Measurements from ENCODE around the gene PEX14. TPM values are rescaled to one million over a fixed set of nuclear protein-coding genes. Genes with fewer than 3 reads are reported as not detected.

PEX14 gene
- total and polyA plus RNA-seq, 2 donors (not counting 3 experiments of a cell fraction or from before 2014, with no cell fraction given), result 19.5 to 26.5 TPM

- dilution Hi-C loops (cut with MboI; ENCODE audit: extremely low pct_ligation_motif_present, low sequenced_read_pairs) (no loop called here), intact Hi-C loops (cut with micrococcal nuclease) (no loop called here)
- no peak overlapping the region for H3K9ac ChIP-seq (replicated peaks; ENCODE audit: extremely low read depth, insufficient read depth, low read length)
- H3K27ac ChIP-seq (ENCODE audit: insufficient read depth, low read depth, low read length), result no peak overlapping the region
- no peaks in the 10 kb centered on the region for H3K9me1 ChIP-seq (replicated peaks; ENCODE audit: control insufficient read depth, extremely low read depth, insufficient read depth, low read length)
- POLR2A ChIA-PET, result no interaction called here
- H3K4me2 ChIP-seq (ENCODE audit: insufficient read depth, low read length), result no peak overlapping the region
- H3K4me1 ChIP-seq (ENCODE audit: control insufficient read depth, extremely low read depth, insufficient read depth, low read length), result no peaks in the 10 kb centered on the region
- no peaks in the 10 kb centered on the region for H4K20me1 ChIP-seq (replicated peaks; ENCODE audit: control insufficient read depth, extremely low read depth, insufficient read depth, low read length)
- H3K79me2 ChIP-seq (ENCODE audit: control insufficient read depth, insufficient read depth, low read length), result no peaks in the 10 kb centered on the region
- H3K9me3 ChIP-seq (replicated peaks; ENCODE audit: control insufficient read depth, insufficient read depth, low read length), result no peaks in the 10 kb centered on the region
- FAIRE-seq (no peak), DNase-seq (ENCODE audit: low read depth, low spot score) (no peak)
- no peak overlapping the region for H3K4me3 ChIP-seq (replicated peaks in 1 of 3; ENCODE audit: insufficient read depth in 1 of 3, low read depth in 1 of 3, low read length in 3 of 3)
- no peak for TF ChIP-seq JUN (IDR thresholded peaks at IDR 0.05; ENCODE audit: borderline replicate concordance, insufficient read depth, insufficient read length, low read depth)
- no peak for TF ChIP-seq MYC (IDR thresholded peaks at IDR 0.05; ENCODE audit: low read depth, low read length)
- no peak for TF ChIP-seq MAX (IDR thresholded peaks at IDR 0.05; ENCODE audit: insufficient read depth, insufficient read length)
- TF ChIP-seq POLR2A (IDR thresholded peaks at IDR 0.05; ENCODE audit: low read depth, low read length), result no peak
- TF ChIP-seq GATA2 (IDR thresholded peaks at IDR 0.05; ENCODE audit: insufficient read depth, insufficient read length, low read depth, low read length), result no peak
- no peaks in the 10 kb centered on the region for H3K36me3 ChIP-seq (ENCODE audit: control insufficient read depth in 2 of 2, extremely low read depth in 1 of 2, insufficient read depth in 2 of 2, low read length in 2 of 2)
- H2AFZ ChIP-seq (ENCODE audit: low read depth, low read length), result no peak overlapping the region
- CTCF ChIA-PET, result interaction anchor here (1.2 kb wide), 1 partner anchor 17 kb away, joined by 3 read pairs; no protein-coding TSS in a partner anchor
- no TSS peak for BruUV-seq (replicated peaks)
- no peaks in the 10 kb centered on the region for H3K27me3 ChIP-seq (ENCODE audit: control insufficient read depth in 2 of 2, insufficient read depth in 2 of 2, low read length in 2 of 2)
Measured at GRCh38 chr1:10557714-10558113, 83.0 kb downstream of the PEX14 start.

GRCh38 chr1:10559386-10559785, 84.6 kb downstream of the PEX14 start:
- Histone ChIP-seq H3K36me3 (ENCODE audit: control insufficient read depth in 2 of 2, extremely low read depth in 1 of 2, insufficient read depth in 2 of 2, low read length in 2 of 2) (no peaks in the 10 kb centered on the region), H3K4me2 (ENCODE audit: insufficient read depth, low read length) (no peak overlapping the region), H3K27ac (ENCODE audit: insufficient read depth, low read depth, low read length) (no peak overlapping the region), H4K20me1 (replicated peaks; ENCODE audit: control insufficient read depth, extremely low read depth, insufficient read depth, low read length) (no peaks in the 10 kb centered on the region), H3K9me3 (replicated peaks; ENCODE audit: control insufficient read depth, insufficient read depth, low read length) (no peaks in the 10 kb centered on the region), H3K9me1 (replicated peaks; ENCODE audit: control insufficient read depth, extremely low read depth, insufficient read depth, low read length) (no peaks in the 10 kb centered on the region), H3K4me1 (ENCODE audit: control insufficient read depth, extremely low read depth, insufficient read depth, low read length) (no peaks in the 10 kb centered on the region), H2AFZ (ENCODE audit: low read depth, low read length) (no peak overlapping the region), H3K79me2 (ENCODE audit: control insufficient read depth, insufficient read depth, low read length) (no peaks in the 10 kb centered on the region), H3K9ac (replicated peaks; ENCODE audit: extremely low read depth, insufficient read depth, low read length) (no peak overlapping the region), H3K27me3 (ENCODE audit: control insufficient read depth in 2 of 2, insufficient read depth in 2 of 2, low read length in 2 of 2) (no peaks in the 10 kb centered on the region), H3K4me3 (replicated peaks in 1 of 3; ENCODE audit: insufficient read depth in 1 of 3, low read depth in 1 of 3, low read length in 3 of 3) (no peak overlapping the region)
- intact Hi-C loops (cut with micrococcal nuclease), result no loop called here
- BruUV-seq (replicated peaks), result no TSS peak
- DNase-seq (ENCODE audit: low read depth, low spot score) (no peak), FAIRE-seq (no peak)
- dilution Hi-C loops (cut with MboI; ENCODE audit: extremely low pct_ligation_motif_present, low sequenced_read_pairs), result no loop called here
- no peak for TF ChIP-seq JUN (IDR thresholded peaks at IDR 0.05; ENCODE audit: borderline replicate concordance, insufficient read depth, insufficient read length, low read depth)
- no peak for TF ChIP-seq MAX (IDR thresholded peaks at IDR 0.05; ENCODE audit: insufficient read depth, insufficient read length)
- TF ChIP-seq EZH2 (IDR thresholded peaks at IDR 0.05; ENCODE audit: borderline replicate concordance, low read depth, low read length, severe bottlenecking), result no peak
- TF ChIP-seq FOS (IDR thresholded peaks at IDR 0.05; ENCODE audit: borderline replicate concordance, insufficient read depth, low read length), result no peak
- no peak for TF ChIP-seq MYC (IDR thresholded peaks at IDR 0.05; ENCODE audit: low read depth, low read length)
- no peak for TF ChIP-seq POLR2AphosphoS5 (IDR thresholded peaks at IDR 0.05; ENCODE audit: insufficient read depth, low read depth, low read length)
- no peak for TF ChIP-seq POLR2A (IDR thresholded peaks at IDR 0.05; ENCODE audit: low read depth, low read length)
- no peak for TF ChIP-seq GATA2 (IDR thresholded peaks at IDR 0.05; ENCODE audit: insufficient read depth, insufficient read length, low read depth, low read length)
- TF ChIP-seq CTCF (IDR thresholded peaks at IDR 0.05; ENCODE audit: extremely low read depth in 1 of 2, insufficient read depth in 1 of 2, low read depth in 1 of 2, low read length in 2 of 2), result no peak
- ChIA-PET CTCF (no interaction called here), POLR2A (no interaction called here)

All from endothelial cell of umbilical vein (primary cell).